Neural cell (in vitro differentiated cells): ENCODE data around the gene GRN. TPM values are rescaled to one million over a fixed set of nuclear protein-coding genes. Genes with fewer than 3 reads are reported as not detected.
A peak's percentile ranks its signal among the peaks of the same experiment; 100 is the strongest.
"Not testable (repeated sequence)": the region's sequence is repeated elsewhere in the genome, so short reads cannot be mapped to it uniquely, and the experiment has no call there.

ENCODE experiments used
- H2AFZ ChIP-seq: fragments of 200-600, 300-800 bp; sonication (generic), shearing (Covaris generic); 2 replicates; pipeline ENCODE4 v1.6.0; 2014; ENCODE audit warnings: low read depth, mild to moderate bottlenecking, antibody characterized with exemption, low read length, moderate library complexity
- H3F3A ChIP-seq: fragments of 200-600 bp; shearing (Covaris generic); 2 replicates; pipeline ENCODE4 v1.6.1; 2016; ENCODE audit warnings: mild to moderate bottlenecking, moderate library complexity, mixed read lengths, antibody characterized with exemption, low read length; ENCODE audit not compliant: insufficient read depth, poor library complexity, severe bottlenecking
- H3K27ac ChIP-seq: fragments of 200-600, 300-800 bp; sonication (generic), shearing (Covaris generic); 2 replicates; pipeline ENCODE4 v1.5.1; 2014; ENCODE audit warnings: mild to moderate bottlenecking, low read length, moderate library complexity
- H3K27me3 ChIP-seq: fragments of 300-800, 200-600 bp; sonication (generic), shearing (Covaris generic); 2 replicates; pipeline ENCODE4 v1.6.0; 2014; ENCODE audit warnings: mild to moderate bottlenecking, low read depth, low read length, moderate library complexity; ENCODE audit not compliant: insufficient read depth
- H3K36me3 ChIP-seq: fragments of 300-800, 200-600 bp; sonication (generic), shearing (Covaris generic); 2 replicates; pipeline ENCODE4 v1.5.1; 2014; ENCODE audit warnings: mild to moderate bottlenecking, antibody characterized with exemption, low read length, moderate library complexity; ENCODE audit not compliant: insufficient read depth
- H3K4me2 ChIP-seq: fragments of 300-800, 200-600 bp; sonication (generic), shearing (Covaris generic); 2 replicates; pipeline ENCODE4 v1.6.0; 2014; ENCODE audit warnings: mild to moderate bottlenecking, low read length
- H3K4me3 ChIP-seq: fragments of 300-800, 200-600 bp; sonication (generic), shearing (Covaris generic); 2 replicates; pipeline ENCODE4 v1.5.1; 2014; ENCODE audit warnings: mild to moderate bottlenecking, low read length, moderate library complexity
- H3K79me2 ChIP-seq: fragments of 200-600 bp; shearing (Covaris generic); replicated peaks from 2 replicates; pipeline ENCODE4 v1.6.0; 2014; ENCODE audit warnings: mild to moderate bottlenecking, low read length, moderate library complexity; ENCODE audit not compliant: insufficient read depth
- H3K9ac ChIP-seq: fragments of 300-800, 200-600 bp; sonication (generic), shearing (Covaris generic); 2 replicates; pipeline ENCODE4 v1.6.1; 2016; ENCODE audit warnings: mild to moderate bottlenecking, low read length, mixed read lengths
- H3K9me2 ChIP-seq: fragments of 200-600 bp; shearing (Covaris generic); 2 replicates; pipeline ENCODE4 v1.6.1; 2016; ENCODE audit warnings: mild to moderate bottlenecking, low read length, mixed read lengths; ENCODE audit not compliant: insufficient read depth
- H3K9me3 ChIP-seq: fragments of 200-600, 300-800 bp; sonication (generic), shearing (Covaris generic); 2 replicates; pipeline ENCODE4 v1.6.1; 2016; ENCODE audit warnings: mild to moderate bottlenecking, mixed run types, low read length, moderate library complexity, mixed read lengths
- H4K20me1 ChIP-seq: fragments of 200-600 bp; shearing (Covaris generic); 2 replicates; pipeline ENCODE4 v1.6.1; 2016; ENCODE audit warnings: mild to moderate bottlenecking, mixed run types; ENCODE audit not compliant: insufficient read depth
- EP300 ChIP-seq: fragments of 450-650 bp; conservative IDR thresholded peaks from 2 replicates; pipeline ENCODE4 v1.6.1; 2014; ENCODE audit warnings: antibody characterized with exemption, mild to moderate bottlenecking, moderate library complexity; ENCODE audit not compliant: poor library complexity, severe bottlenecking
- EZH2 ChIP-seq: fragments of 200-600, 300-800 bp; shearing (Covaris generic), sonication (generic); IDR thresholded peaks from 2 replicates; pipeline ENCODE4 v1.6.1; 2014; ENCODE audit warnings: antibody characterized with exemption, low read length, borderline replicate concordance, mild to moderate bottlenecking; ENCODE audit not compliant: insufficient read depth, poor library complexity, severe bottlenecking
- POLR2AphosphoS5 ChIP-seq: IDR thresholded peaks from 2 replicates; pipeline ENCODE4 v1.6.1; 2012
- RAD21 ChIP-seq: fragments of 450-650 bp; conservative IDR thresholded peaks from 2 replicates; pipeline ENCODE4 v1.6.1; 2014; ENCODE audit warnings: antibody characterized with exemption, mild to moderate bottlenecking, moderate library complexity
- SMC3 ChIP-seq: fragments of 450-650 bp; conservative IDR thresholded peaks from 2 replicates; pipeline ENCODE4 v1.6.1; 2014; ENCODE audit warnings: antibody characterized with exemption, mild to moderate bottlenecking, moderate library complexity; ENCODE audit not compliant: poor library complexity
- TAF1 ChIP-seq: IDR thresholded peaks from 2 replicates; pipeline ENCODE4 v1.6.1; 2012; ENCODE audit warnings: low read depth
- polyA plus RNA-seq: library from polyadenylated mRNA; depleted of rRNA; stranded (reverse); fragments of >200 nt; gene quantifications from 2 replicates; pipeline ENCODE4 v1.2.3, GENCODE V29; 2014
- TF ChIP-seq, protein P1 (sequence below): fragments of 450-650 bp; IDR thresholded peaks from 2 replicates; pipeline ENCODE4 v1.5.1; 2014; ENCODE audit warnings: antibody characterized with exemption, mild to moderate bottlenecking, moderate library complexity; ENCODE audit not compliant: poor library complexity, severe bottlenecking
- TF ChIP-seq, protein P2 (sequence below): IDR thresholded peaks from 2 replicates; pipeline ENCODE4 v1.6.1; 2012; ENCODE audit warnings: borderline replicate concordance

The GRN gene
- polyA plus RNA-seq, 1 donor from 2014 or later: 21.8 TPM

DNA sequence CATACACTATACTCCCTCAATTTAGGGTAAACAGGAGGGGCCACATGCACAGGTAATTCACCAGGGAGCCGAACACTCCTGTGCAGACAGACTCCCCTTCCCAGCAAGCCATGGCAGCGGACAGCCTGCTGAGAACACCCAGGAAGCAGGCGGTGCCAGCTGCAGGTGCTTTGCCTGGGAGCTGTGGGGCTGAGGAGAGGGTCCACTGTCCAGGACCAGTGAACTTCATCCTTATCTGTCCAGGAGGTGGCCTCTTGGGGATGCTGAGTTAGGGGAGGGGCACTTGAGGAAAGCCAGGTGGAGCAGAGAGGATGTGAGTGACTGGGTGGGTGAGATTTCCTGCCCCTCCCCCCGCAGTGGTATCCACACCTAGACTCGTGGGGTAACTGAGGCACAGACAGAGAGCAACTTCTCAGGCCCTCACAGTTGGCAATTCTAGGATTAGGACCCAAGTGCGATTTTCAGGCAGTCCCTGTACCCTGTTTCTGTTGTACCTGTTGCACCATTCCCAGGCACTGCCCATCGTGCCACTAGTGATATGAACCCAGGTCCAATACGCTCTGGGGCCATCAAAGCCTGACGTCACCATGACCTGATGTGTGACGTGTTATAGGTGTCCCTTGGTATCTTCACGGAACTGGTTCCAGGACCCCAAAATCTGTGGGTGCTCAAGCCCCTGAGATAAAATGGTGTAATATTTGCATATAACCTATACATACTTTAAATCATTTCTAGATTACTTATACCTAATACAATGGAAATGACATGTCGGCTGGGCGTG lies 1.2 kb downstream of the GRN start:
- H3K79me2 ChIP-seq: no peaks in the 10 kb centered on the region
- no peaks in the 10 kb centered on the region for H3K9me3 ChIP-seq
- H3K4me2 ChIP-seq: peak overlapping the region; percentile 82
- no peaks in the 10 kb centered on the region for H3K36me3 ChIP-seq
- peak overlapping the region; percentile 85 for H3K4me3 ChIP-seq
- no peak overlapping the region for H3K27ac ChIP-seq
- no peaks in the 10 kb centered on the region for H3K9me2 ChIP-seq
- no peaks in the 10 kb centered on the region for H4K20me1 ChIP-seq
- H2AFZ ChIP-seq: no peak overlapping the region
- peak overlapping the region; percentile 67 for H3K9ac ChIP-seq
- TF ChIP-seq EP300: no peak
- TF ChIP-seq TAF1: no peak
- TF ChIP-seq RAD21: no peak
- TF ChIP-seq, protein P1, sequence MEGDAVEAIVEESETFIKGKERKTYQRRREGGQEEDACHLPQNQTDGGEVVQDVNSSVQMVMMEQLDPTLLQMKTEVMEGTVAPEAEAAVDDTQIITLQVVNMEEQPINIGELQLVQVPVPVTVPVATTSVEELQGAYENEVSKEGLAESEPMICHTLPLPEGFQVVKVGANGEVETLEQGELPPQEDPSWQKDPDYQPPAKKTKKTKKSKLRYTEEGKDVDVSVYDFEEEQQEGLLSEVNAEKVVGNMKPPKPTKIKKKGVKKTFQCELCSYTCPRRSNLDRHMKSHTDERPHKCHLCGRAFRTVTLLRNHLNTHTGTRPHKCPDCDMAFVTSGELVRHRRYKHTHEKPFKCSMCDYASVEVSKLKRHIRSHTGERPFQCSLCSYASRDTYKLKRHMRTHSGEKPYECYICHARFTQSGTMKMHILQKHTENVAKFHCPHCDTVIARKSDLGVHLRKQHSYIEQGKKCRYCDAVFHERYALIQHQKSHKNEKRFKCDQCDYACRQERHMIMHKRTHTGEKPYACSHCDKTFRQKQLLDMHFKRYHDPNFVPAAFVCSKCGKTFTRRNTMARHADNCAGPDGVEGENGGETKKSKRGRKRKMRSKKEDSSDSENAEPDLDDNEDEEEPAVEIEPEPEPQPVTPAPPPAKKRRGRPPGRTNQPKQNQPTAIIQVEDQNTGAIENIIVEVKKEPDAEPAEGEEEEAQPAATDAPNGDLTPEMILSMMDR: peak; percentile 26
- TF ChIP-seq EZH2: no peak
- TF ChIP-seq POLR2AphosphoS5: no peak
- TF ChIP-seq, protein P2, sequence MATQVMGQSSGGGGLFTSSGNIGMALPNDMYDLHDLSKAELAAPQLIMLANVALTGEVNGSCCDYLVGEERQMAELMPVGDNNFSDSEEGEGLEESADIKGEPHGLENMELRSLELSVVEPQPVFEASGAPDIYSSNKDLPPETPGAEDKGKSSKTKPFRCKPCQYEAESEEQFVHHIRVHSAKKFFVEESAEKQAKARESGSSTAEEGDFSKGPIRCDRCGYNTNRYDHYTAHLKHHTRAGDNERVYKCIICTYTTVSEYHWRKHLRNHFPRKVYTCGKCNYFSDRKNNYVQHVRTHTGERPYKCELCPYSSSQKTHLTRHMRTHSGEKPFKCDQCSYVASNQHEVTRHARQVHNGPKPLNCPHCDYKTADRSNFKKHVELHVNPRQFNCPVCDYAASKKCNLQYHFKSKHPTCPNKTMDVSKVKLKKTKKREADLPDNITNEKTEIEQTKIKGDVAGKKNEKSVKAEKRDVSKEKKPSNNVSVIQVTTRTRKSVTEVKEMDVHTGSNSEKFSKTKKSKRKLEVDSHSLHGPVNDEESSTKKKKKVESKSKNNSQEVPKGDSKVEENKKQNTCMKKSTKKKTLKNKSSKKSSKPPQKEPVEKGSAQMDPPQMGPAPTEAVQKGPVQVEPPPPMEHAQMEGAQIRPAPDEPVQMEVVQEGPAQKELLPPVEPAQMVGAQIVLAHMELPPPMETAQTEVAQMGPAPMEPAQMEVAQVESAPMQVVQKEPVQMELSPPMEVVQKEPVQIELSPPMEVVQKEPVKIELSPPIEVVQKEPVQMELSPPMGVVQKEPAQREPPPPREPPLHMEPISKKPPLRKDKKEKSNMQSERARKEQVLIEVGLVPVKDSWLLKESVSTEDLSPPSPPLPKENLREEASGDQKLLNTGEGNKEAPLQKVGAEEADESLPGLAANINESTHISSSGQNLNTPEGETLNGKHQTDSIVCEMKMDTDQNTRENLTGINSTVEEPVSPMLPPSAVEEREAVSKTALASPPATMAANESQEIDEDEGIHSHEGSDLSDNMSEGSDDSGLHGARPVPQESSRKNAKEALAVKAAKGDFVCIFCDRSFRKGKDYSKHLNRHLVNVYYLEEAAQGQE: no peak
- peak; percentile 10 for TF ChIP-seq SMC3
- H3K27me3 ChIP-seq: no peaks in the 10 kb centered on the region
- no peaks in the 10 kb centered on the region for H3F3A ChIP-seq

DNA sequence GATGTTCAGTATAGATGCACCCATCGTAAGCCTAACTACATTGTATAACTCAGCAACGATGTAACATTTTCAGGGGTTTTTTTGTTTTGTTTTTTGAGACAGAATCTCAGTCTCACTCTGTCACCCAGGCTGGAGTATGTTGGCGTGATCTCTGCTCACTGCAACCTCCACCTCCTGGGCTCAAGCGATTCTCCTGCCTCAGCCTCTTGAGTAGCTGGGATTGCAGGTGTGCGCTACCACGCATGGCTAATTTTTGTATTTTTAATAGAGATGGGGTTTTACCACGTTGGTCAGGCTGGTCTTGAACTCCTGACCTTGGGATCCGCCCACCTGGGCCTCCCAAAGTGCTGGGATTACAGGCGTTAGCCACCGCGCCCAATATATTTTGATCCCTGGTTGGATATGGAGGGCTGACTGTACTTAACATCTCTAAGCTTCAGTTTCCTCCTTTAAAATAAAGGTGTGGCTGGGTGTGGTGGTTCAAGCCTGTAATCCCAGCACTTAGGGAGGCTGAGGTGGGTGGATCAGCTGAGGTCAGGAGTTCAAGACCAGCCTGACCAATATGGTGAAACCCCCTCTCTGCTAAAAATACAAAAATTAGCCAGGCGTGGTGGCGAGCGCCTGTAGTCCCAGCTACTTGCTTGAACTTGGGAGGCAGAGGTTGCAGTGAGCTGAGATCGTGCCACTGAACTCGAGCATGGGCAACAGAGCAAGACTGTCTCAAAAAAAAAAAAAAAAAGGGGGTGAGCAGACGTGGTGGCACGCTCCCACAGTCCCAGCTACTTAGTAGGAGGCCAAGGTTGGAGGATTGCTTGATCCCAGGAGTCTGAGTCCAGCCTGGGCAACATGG lies 2.3 kb downstream of the GRN start:
- H3K4me2 ChIP-seq, H3F3A ChIP-seq, H3K4me3 ChIP-seq, H4K20me1 ChIP-seq, H3K9me2 ChIP-seq, H3K36me3 ChIP-seq, H3K79me2 ChIP-seq, H3K27ac ChIP-seq, H2AFZ ChIP-seq, H3K9me3 ChIP-seq, H3K9ac ChIP-seq, H3K27me3 ChIP-seq: not testable (repeated sequence)
